H9 (cell line): ENCODE measurements around the gene PCDH9. TPM values are rescaled to one million over a fixed set of nuclear protein-coding genes. Genes with fewer than 3 reads are reported as not detected.
A peak's percentile ranks its signal among the peaks of the same experiment; 100 is the strongest.

ENCODE experiments used
- DNase-seq: peaks from one replicate; pipeline ENCODE4 v3.0.0-alpha.2; 2017
- H2AFZ ChIP-seq: one replicate; pipeline ENCODE4 v1.6.1; 2013; ENCODE audit warnings: mild to moderate bottlenecking, low read length, control low read depth, moderate library complexity
- H2AK5ac ChIP-seq: 2 replicates; pipeline ENCODE4 v1.6.1; 2013; ENCODE audit warnings: low read length, control low read depth, mixed read lengths; ENCODE audit not compliant: insufficient read length
- H2BK120ac ChIP-seq: one replicate; pipeline ENCODE4 v1.6.1; 2013; ENCODE audit warnings: low read depth, mild to moderate bottlenecking, low read length, control low read depth, inconsistent platforms; ENCODE audit not compliant: poor library complexity, severe bottlenecking
- H2BK12ac ChIP-seq: 2 replicates; pipeline ENCODE4 v1.6.1; 2013; ENCODE audit warnings: low read length, control low read depth, mixed read lengths, low read depth; ENCODE audit not compliant: insufficient read length
- H2BK15ac ChIP-seq: 2 replicates; pipeline ENCODE4 v1.6.1; 2013; ENCODE audit warnings: low read depth, low read length, control low read depth
- H2BK20ac ChIP-seq: one replicate; pipeline ENCODE4 v1.6.1; 2013; ENCODE audit warnings: low read depth, mild to moderate bottlenecking, low read length, control low read depth, inconsistent platforms; ENCODE audit not compliant: poor library complexity, severe bottlenecking
- H2BK5ac ChIP-seq: 2 replicates; pipeline ENCODE4 v1.6.1; 2013; ENCODE audit warnings: low read length, control low read depth, mixed read lengths; ENCODE audit not compliant: insufficient read length
- H3K14ac ChIP-seq: 2 replicates; pipeline ENCODE4 v1.6.1; 2013; ENCODE audit warnings: low read length, control low read depth; ENCODE audit not compliant: insufficient read depth
- H3K18ac ChIP-seq: 2 replicates; pipeline ENCODE4 v1.6.1; 2013; ENCODE audit warnings: low read depth, mild to moderate bottlenecking, mixed read lengths, low read length, control low read depth; ENCODE audit not compliant: insufficient read length
- H3K23ac ChIP-seq: 2 replicates; pipeline ENCODE4 v1.6.1; 2013; ENCODE audit warnings: low read length, control low read depth, mixed read lengths, low read depth; ENCODE audit not compliant: insufficient read length
- H3K23me2 ChIP-seq: 2 replicates; pipeline ENCODE4 v1.6.1; 2013; ENCODE audit warnings: low read depth, mild to moderate bottlenecking, mixed read lengths, low read length, control low read depth; ENCODE audit not compliant: insufficient read length, poor library complexity, severe bottlenecking
- H3K27ac ChIP-seq: 2 replicates; pipeline ENCODE4 v1.5.1; 2013; ENCODE audit warnings: low read length, control low read depth, mixed read lengths, low read depth; ENCODE audit not compliant: insufficient read length
- H3K27me3 ChIP-seq: 2 replicates; pipeline ENCODE4 v1.6.1; 2013; ENCODE audit warnings: low read length, control low read depth, inconsistent platforms; ENCODE audit not compliant: insufficient read depth
- H3K4ac ChIP-seq: 2 replicates; pipeline ENCODE4 v1.6.1; 2013; ENCODE audit warnings: low read depth, mild to moderate bottlenecking, control low read depth, inconsistent platforms, low read length, moderate library complexity
- H3K4me1 ChIP-seq: 2 replicates; pipeline ENCODE4 v1.6.1; 2013; ENCODE audit warnings: low read length, control low read depth, inconsistent platforms; ENCODE audit not compliant: insufficient read depth
- H3K4me2 ChIP-seq: 2 replicates; pipeline ENCODE4 v1.6.1; 2013; ENCODE audit warnings: low read length, control low read depth, mixed read lengths; ENCODE audit not compliant: insufficient read length, insufficient read depth
- H3K56ac ChIP-seq: 2 replicates; pipeline ENCODE4 v1.6.1; 2013; ENCODE audit warnings: low read depth, mild to moderate bottlenecking, mixed read lengths, low read length, control low read depth; ENCODE audit not compliant: insufficient read length
- H3K79me1 ChIP-seq: 2 replicates; pipeline ENCODE4 v1.6.1; 2013; ENCODE audit warnings: low read depth, mild to moderate bottlenecking, moderate library complexity, low read length, control low read depth, inconsistent platforms; ENCODE audit not compliant: insufficient read depth, poor library complexity, severe bottlenecking
- H3K79me2 ChIP-seq: 2 replicates; pipeline ENCODE4 v1.6.1; 2013; ENCODE audit warnings: low read length, control low read depth, inconsistent platforms; ENCODE audit not compliant: insufficient read depth
- H3K9ac ChIP-seq: 2 replicates; pipeline ENCODE4 v1.6.1; 2013; ENCODE audit warnings: low read length, control low read depth, mixed read lengths; ENCODE audit not compliant: insufficient read length; ENCODE audit errors: extremely low read depth
- H3K9me3 ChIP-seq: one replicate; pipeline ENCODE4 v1.6.1; 2013; ENCODE audit warnings: low read depth, low read length, inconsistent platforms; ENCODE audit not compliant: control insufficient read depth
- H3T11ph ChIP-seq: one replicate; pipeline ENCODE4 v1.6.1; 2013; ENCODE audit warnings: mild to moderate bottlenecking, low read length, control low read depth, inconsistent platforms
- H4K20me1 ChIP-seq: one replicate; pipeline ENCODE4 v1.6.1; 2013; ENCODE audit not compliant: control insufficient read depth, insufficient read length, insufficient read depth
- H4K5ac ChIP-seq: 2 replicates; pipeline ENCODE4 v1.6.1; 2013; ENCODE audit warnings: low read depth, mild to moderate bottlenecking, mixed read lengths, low read length, control low read depth; ENCODE audit not compliant: insufficient read length
- H4K8ac ChIP-seq: replicated peaks from 2 replicates; pipeline ENCODE4 v1.6.1; 2013; ENCODE audit warnings: low read length, control low read depth, mixed read lengths, low read depth; ENCODE audit not compliant: insufficient read length
- H4K91ac ChIP-seq: 2 replicates; pipeline ENCODE4 v1.6.1; 2013; ENCODE audit warnings: low read depth, mild to moderate bottlenecking, moderate library complexity, mixed read lengths, low read length, control low read depth; ENCODE audit not compliant: insufficient read length
- H3K27ac Mint-ChIP-seq, 3 experiments: 2 replicates in 2 of 3; 3 replicates in 1 of 3; pipeline ENCODE4 v1.8.0; 2020 to 2021; ENCODE audit warnings: mixed read lengths in 3 of 3, mild to moderate bottlenecking in 1 of 3, moderate library complexity in 1 of 3
- H3K27me3 Mint-ChIP-seq: 2 replicates; pipeline ENCODE4 v1.8.0; 2021; ENCODE audit warnings: low read depth, mild to moderate bottlenecking, moderate library complexity, mixed read lengths
- H3K36me3 Mint-ChIP-seq, 3 experiments: 2 replicates in 2 of 3; 3 replicates in 1 of 3; pipeline ENCODE4 v1.8.0; 2020 to 2021; ENCODE audit warnings: low read depth in 3 of 3, mixed read lengths in 3 of 3; ENCODE audit not compliant: insufficient read depth in 1 of 3
- H3K4me1 Mint-ChIP-seq, 2 experiments: 2 replicates each; pipeline ENCODE4 v1.8.0; 2020; ENCODE audit warnings: mixed read lengths in 2 of 2
- H3K4me3 Mint-ChIP-seq, 2 experiments: 2 replicates in 1 of 2; 3 replicates in 1 of 2; pipeline ENCODE4 v1.8.0; 2020 to 2021; ENCODE audit warnings: mild to moderate bottlenecking in 2 of 2, mixed read lengths in 2 of 2, moderate library complexity in 1 of 2
- H3K9me3 Mint-ChIP-seq, 2 experiments: 2 replicates in 1 of 2; 3 replicates in 1 of 2; pipeline ENCODE4 v1.8.0; 2020; ENCODE audit warnings: mild to moderate bottlenecking in 2 of 2, mixed read lengths in 2 of 2, moderate library complexity in 1 of 2
- WGBS: extraction: QIAGEN DNeasy Blood & Tissue Kit; methylation state at CpG from one replicate; pipeline ENCODE4 v1.1.7; 2013; ENCODE audit warnings: missing lambda C conversion rate, low lambda C conversion rate, mixed read lengths; ENCODE audit not compliant: insufficient read length; ENCODE audit errors: extremely low coverage; 5-methylcytosine and 5-hydroxymethylcytosine counted together
- total RNA-seq: library from RNA; stranded (reverse); gene quantifications from 2 replicates; pipeline ENCODE4 v1.2.1, GENCODE V29; 2021
- TF ChIP-seq, protein P1 (sequence below): fragments of 200-600 bp; sonication (generic); conservative IDR thresholded peaks from 3 replicates; pipeline ENCODE4 v1.8.0; 2021; ENCODE audit warnings: antibody characterized with exemption, mild to moderate bottlenecking

PCDH9 gene
- total RNA-seq, 1 experiment from 2014 or later: 0.11 TPM

DNA sequence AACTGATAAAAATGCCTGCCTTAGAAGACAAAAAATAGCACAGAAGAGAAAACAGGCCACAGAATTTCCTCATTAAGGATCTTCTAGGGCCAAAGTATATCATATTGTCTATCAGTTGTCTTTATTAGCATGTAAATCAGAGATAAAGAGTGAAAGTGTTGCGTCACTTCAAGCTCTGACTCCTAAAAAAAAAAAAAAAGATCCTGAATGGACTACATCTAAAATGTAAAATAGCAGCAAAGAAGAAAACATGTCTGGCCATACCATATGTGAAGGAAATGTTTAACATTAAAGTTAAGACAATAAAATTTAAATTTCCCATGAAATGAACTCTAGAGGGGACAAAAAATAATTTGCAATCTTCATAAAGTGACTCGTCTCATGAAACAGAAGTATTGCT lies 237.4 kb downstream of the PCDH9 start:
- Histone ChIP-seq H2AK5ac (no peak overlapping the region), H4K91ac (no peak overlapping the region), H3K4ac (no peak overlapping the region), H3K18ac (no peak overlapping the region), H2BK12ac (no peak overlapping the region), H3K23ac (no peak overlapping the region), H2BK15ac (no peak overlapping the region), H2BK5ac (no peak overlapping the region), H3K9me3 (no peaks in the 10 kb centered on the region), H3K14ac (no peak overlapping the region), H2AFZ (no peak overlapping the region), H3K56ac (no peak overlapping the region), H2BK120ac (no peak overlapping the region), H3K9ac (no peak overlapping the region), H3K79me1 (no peaks in the 10 kb centered on the region), H3K27me3 (no peaks in the 10 kb centered on the region), H3T11ph (no peak overlapping the region), H3K79me2 (no peaks in the 10 kb centered on the region), H3K4me2 (no peak overlapping the region), H4K20me1 (no peaks in the 10 kb centered on the region), H3K27ac (no peak overlapping the region), H4K8ac (no peak overlapping the region), H4K5ac (no peak overlapping the region), H3K23me2 (no peaks in the 10 kb centered on the region), H2BK20ac (no peak overlapping the region), H3K4me1 (no peaks in the 10 kb centered on the region)
- peaks cover 6 to 9% of the 10 kb centered on the region in 2 experiments for H3K4me1 Mint-ChIP-seq
- TF ChIP-seq, protein P1, sequence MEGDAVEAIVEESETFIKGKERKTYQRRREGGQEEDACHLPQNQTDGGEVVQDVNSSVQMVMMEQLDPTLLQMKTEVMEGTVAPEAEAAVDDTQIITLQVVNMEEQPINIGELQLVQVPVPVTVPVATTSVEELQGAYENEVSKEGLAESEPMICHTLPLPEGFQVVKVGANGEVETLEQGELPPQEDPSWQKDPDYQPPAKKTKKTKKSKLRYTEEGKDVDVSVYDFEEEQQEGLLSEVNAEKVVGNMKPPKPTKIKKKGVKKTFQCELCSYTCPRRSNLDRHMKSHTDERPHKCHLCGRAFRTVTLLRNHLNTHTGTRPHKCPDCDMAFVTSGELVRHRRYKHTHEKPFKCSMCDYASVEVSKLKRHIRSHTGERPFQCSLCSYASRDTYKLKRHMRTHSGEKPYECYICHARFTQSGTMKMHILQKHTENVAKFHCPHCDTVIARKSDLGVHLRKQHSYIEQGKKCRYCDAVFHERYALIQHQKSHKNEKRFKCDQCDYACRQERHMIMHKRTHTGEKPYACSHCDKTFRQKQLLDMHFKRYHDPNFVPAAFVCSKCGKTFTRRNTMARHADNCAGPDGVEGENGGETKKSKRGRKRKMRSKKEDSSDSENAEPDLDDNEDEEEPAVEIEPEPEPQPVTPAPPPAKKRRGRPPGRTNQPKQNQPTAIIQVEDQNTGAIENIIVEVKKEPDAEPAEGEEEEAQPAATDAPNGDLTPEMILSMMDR: no peak
- DNase-seq: no peak
- H3K27me3 Mint-ChIP-seq: no peaks in the 10 kb centered on the region
- H3K4me3 Mint-ChIP-seq: peak overlapping the region in 1 of 2 experiments; percentile 13; a peak in 1 of 5 replicates
- H3K9me3 Mint-ChIP-seq: no peaks in the 10 kb centered on the region
- WGBS: no CpG with 5 or more reads among the region's 2 CpGs
- H3K27ac Mint-ChIP-seq: no peak overlapping the region
- no peaks in the 10 kb centered on the region; a peak in 1 of 7 replicates for H3K36me3 Mint-ChIP-seq
